Bronchial epithelial cell (primary cell): ENCODE data around the gene PTH2. TPM values are rescaled to one million over a fixed set of nuclear protein-coding genes. Genes with fewer than 3 reads are reported as not detected.

ENCODE experiments used
- DNase-seq: peaks from one replicate; pipeline ENCODE4 v3.0.0-alpha.2; 2010; ENCODE audit warnings: low read depth
- FAIRE-seq: peaks from 2 replicates; lab custom pipeline; 2011; peaks lifted over from hg19 to GRCh38; lab: Jason Lieb, UNC
- H3K27me3 ChIP-seq: 2 replicates; pipeline ENCODE4 v1.5.1; 2011; ENCODE audit warnings: low read length; ENCODE audit not compliant: control insufficient read depth, insufficient read depth
- H3K36me3 ChIP-seq: 2 replicates; pipeline ENCODE4 v1.5.1; 2011; ENCODE audit warnings: low read length; ENCODE audit not compliant: control insufficient read depth, insufficient read depth
- H3K4me3 ChIP-seq: 2 replicates; pipeline ENCODE4 v1.5.1; 2011; ENCODE audit warnings: mild to moderate bottlenecking, low read depth, low read length, control low read depth
- CTCF ChIP-seq: IDR thresholded peaks from 2 replicates; pipeline ENCODE4 v1.5.1; 2011; ENCODE audit warnings: mild to moderate bottlenecking, moderate library complexity, low read length, control low read depth, inconsistent platforms; ENCODE audit not compliant: insufficient read depth, severe bottlenecking
- total RNA-seq: library from RNA; depleted of rRNA; stranded (reverse); fragments of >200 nt; gene quantifications from 2 replicates; pipeline ENCODE4 v1.2.1, GENCODE V29; 2014

The PTH2 gene, protein sequence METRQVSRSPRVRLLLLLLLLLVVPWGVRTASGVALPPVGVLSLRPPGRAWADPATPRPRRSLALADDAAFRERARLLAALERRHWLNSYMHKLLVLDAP
- total RNA-seq = not detected in 2 replicates

DNA sequence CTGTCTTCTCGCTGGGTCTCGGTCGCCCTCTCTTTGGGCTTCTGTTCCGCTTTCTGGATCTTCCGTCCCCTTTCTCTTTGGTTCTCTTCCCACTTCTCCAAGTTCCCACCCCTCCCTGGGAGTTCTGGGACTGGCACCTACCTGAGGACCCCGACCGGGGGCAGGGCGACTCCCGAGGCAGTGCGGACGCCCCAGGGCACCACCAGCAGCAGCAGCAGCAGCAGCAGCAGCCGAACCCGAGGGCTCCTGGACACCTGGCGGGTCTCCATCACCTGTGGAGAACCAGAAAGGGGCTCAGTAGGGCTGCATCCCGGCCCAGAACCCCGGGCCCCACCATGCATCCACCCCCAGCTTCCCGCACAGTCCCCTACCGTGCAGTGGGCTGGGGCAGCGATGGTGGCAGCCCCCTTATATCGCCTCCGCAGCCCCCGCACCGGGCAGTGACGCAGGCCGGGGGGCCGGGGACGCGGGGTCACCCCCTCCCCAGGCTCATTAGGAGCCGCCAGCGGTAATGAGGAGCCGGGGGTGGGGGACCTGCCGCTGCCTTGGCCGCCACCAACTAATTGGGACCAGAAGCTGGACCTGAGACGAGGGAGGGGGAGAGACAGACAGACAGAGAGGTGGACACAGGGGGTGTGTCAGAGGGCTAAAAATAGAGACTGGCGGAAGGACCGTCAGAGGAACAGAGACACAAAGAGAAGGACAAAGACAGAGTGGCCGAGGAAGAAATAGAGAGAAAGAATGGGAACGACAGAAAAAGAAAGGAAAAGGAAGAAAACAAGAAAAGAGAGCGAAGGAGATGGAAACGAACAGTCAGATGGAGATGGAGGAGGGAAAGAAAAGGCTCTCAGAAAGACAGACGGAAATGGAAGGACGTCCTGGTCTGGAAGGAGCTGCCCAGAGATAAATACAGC, at the start of gene PTH2:
TSS of gene PTH2 (minus strand) at position 371 of the 914 bp plus-strand sequence. CDS start at position 269, 102 bp downstream.
- DNase-seq (no peak), FAIRE-seq (no peak)
- no peak for TF ChIP-seq CTCF
- H3K4me3 ChIP-seq = no peak within 1 kb of the TSS
- H3K27me3 ChIP-seq = peaks cover 43% of the 10 kb centered on the region
- no peaks in the 10 kb centered on the region for H3K36me3 ChIP-seq

DNA sequence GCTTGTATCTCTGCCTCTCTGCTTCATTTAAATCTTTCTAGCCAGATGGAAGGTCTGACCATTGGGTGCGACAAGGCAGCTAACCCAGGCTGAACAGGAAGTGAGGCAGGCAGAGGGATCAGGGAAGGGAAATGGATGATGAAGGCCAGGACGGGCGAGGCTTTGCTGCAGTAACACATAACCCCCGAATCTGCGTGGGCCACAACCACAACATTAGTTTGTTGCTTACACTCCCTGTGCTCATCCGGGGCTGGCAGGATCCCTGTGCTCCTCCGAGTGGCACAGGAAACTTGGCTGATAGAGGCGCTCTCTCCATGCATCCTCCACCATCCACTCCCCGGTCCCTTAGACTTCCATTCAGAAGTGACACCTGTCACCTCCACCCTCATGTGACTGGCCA, 49.7 kb upstream of the PTH2 start:
- TF ChIP-seq CTCF = no peak
- Histone ChIP-seq H3K4me3 (no peak overlapping the region), H3K27me3 (peaks cover 2% of the 10 kb centered on the region), H3K36me3 (no peaks in the 10 kb centered on the region)
- DNase-seq = no peak
- FAIRE-seq = no peak

- Histone ChIP-seq H3K4me3 (no peak overlapping the region), H3K27me3 (peaks cover 2% of the 10 kb centered on the region), H3K36me3 (no peaks in the 10 kb centered on the region)
- no peak for TF ChIP-seq CTCF
- DNase-seq (no peak), FAIRE-seq (no peak)
These were observed 47.4 kb upstream of the PTH2 start for GRCh38 chr19:49470615-49470978.

- FAIRE-seq (no peak), DNase-seq (no peak)
- peak; percentile 13 for TF ChIP-seq CTCF
- Histone ChIP-seq H3K36me3 (no peaks in the 10 kb centered on the region), H3K27me3 (peaks cover 2% of the 10 kb centered on the region), H3K4me3 (no peak overlapping the region)
These were observed 46.8 kb upstream of the PTH2 start for GRCh38 chr19:49469828-49470614.

- no peak for TF ChIP-seq CTCF
- DNase-seq (peak; percentile 66), FAIRE-seq (no peak)
- no peak overlapping the region for H3K4me3 ChIP-seq
- peaks cover 4% of the 10 kb centered on the region for H3K36me3 ChIP-seq
- no peaks in the 10 kb centered on the region for H3K27me3 ChIP-seq
These were observed 45.7 kb upstream of the PTH2 start for GRCh38 chr19:49468746-49469447.
